RWPE1 (cell line): Measurements from ENCODE around the gene FAM24B.

Experiments used
- CTCF ChIA-PET: fragments of 350-600 bp; sonication (Branson Sonifier 250); formaldehyde crosslinking; extraction: SDS; loops from one replicate; lab custom pipeline; 2021; lab: Yijun Ruan, JAX
- POLR2A ChIA-PET: fragments of 400-600 bp; formaldehyde crosslinking; extraction: SDS; loops from one replicate; lab custom pipeline; 2020; ENCODE audit warnings: antibody characterized with exemption; ENCODE audit not compliant: low non-redundant PET; lab: Yijun Ruan, JAX
- DNase-seq: peaks from one replicate; pipeline ENCODE4 v3.0.0; 2012; ENCODE audit warnings: low spot score
- H3K27ac ChIP-seq: fragments of 450-650 bp; 2 replicates; pipeline ENCODE4 v1.5.1; 2017
- TF ChIP-seq, protein P1 (sequence below): fragments of 450-650 bp; conservative IDR thresholded peaks from 2 replicates; pipeline ENCODE4 v1.5.1; 2017; ENCODE audit warnings: low read depth, mild to moderate bottlenecking

FAM24B gene

DNA sequence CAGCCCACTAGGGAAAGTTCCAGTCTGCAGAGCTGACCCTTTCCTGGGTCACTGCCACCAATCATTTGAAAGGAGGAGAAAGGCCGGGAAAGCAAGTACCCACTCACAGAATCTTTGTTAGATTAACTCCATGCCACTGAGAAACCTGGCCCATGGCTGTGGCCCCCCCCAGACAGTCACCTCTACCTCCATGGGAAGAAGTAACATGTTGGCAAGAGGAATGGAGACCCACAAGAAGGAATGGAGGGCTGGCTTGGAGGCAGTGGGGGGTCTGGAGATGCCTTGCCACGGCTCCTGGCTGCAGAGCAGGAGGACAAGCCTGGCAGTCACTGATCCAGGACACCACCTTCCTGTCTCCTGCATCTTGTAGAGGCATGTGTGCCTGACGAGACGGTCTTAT lies 66.6 kb downstream of the FAM24B start:
- DNase-seq, result no peak
- TF ChIP-seq, protein P1, sequence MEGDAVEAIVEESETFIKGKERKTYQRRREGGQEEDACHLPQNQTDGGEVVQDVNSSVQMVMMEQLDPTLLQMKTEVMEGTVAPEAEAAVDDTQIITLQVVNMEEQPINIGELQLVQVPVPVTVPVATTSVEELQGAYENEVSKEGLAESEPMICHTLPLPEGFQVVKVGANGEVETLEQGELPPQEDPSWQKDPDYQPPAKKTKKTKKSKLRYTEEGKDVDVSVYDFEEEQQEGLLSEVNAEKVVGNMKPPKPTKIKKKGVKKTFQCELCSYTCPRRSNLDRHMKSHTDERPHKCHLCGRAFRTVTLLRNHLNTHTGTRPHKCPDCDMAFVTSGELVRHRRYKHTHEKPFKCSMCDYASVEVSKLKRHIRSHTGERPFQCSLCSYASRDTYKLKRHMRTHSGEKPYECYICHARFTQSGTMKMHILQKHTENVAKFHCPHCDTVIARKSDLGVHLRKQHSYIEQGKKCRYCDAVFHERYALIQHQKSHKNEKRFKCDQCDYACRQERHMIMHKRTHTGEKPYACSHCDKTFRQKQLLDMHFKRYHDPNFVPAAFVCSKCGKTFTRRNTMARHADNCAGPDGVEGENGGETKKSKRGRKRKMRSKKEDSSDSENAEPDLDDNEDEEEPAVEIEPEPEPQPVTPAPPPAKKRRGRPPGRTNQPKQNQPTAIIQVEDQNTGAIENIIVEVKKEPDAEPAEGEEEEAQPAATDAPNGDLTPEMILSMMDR, result no peak
- ChIA-PET CTCF (interaction anchor here (0.8 kb wide), 1 partner anchor 489 kb away, joined by 6 read pairs; no protein-coding TSS in a partner anchor), POLR2A (no interaction called here)
- H3K27ac ChIP-seq, result no peak overlapping the region

DNA sequence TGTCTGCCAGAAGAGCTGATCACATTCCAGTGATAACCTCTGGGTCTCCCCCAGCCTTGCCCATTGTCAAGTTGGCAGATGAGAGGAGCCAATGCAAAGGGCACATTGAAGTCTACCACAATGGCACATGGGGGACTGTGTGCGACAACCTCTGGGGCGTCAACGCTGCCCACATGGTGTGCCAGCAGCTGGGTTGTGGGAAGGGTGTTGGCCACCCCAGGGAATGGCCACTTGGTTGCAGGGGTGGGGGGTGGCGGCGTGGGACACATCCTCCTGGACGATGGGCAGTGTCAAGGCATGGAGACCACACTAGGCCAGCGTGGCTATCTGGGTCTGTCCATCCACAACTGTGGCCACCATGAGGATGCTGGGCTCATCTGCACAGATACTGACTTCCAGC lies 77.1 kb downstream of the FAM24B start:
- DNase-seq, result no peak
- ChIA-PET CTCF (interaction anchor here (0.6 kb wide), 1 partner anchor 25 kb away, joined by 3 read pairs; no protein-coding TSS in a partner anchor), POLR2A (no interaction called here)
- no peak overlapping the region for H3K27ac ChIP-seq
- TF ChIP-seq, protein P1, result no peak
